Neural progenitor cell (in vitro differentiated cells): Measurements from ENCODE around the gene LTBP2. TPM values are rescaled to one million over a fixed set of nuclear protein-coding genes. Genes with fewer than 3 reads are reported as not detected.
A peak's percentile ranks its signal among the peaks of the same experiment; 100 is the strongest.

Experiments used
- DNase-seq: peaks from one replicate; pipeline ENCODE4 v3.0.0-alpha.2; 2016; ENCODE audit warnings: low spot score
- H2AFZ ChIP-seq: fragments of 200-600 bp; sonication (generic); replicated peaks from 2 replicates; pipeline ENCODE4 v1.6.1; 2016; ENCODE audit warnings: antibody characterized with exemption
- H3F3A ChIP-seq: fragments of 200-600 bp; sonication (generic); 2 replicates; pipeline ENCODE4 v1.6.1; 2016; ENCODE audit warnings: antibody characterized with exemption, low read depth
- H3K27ac ChIP-seq: fragments of 200-600 bp; sonication (generic); 2 replicates; pipeline ENCODE4 v1.5.1; 2016; ENCODE audit warnings: mild to moderate bottlenecking
- H3K27me3 ChIP-seq: fragments of 200-600 bp; sonication (generic); 2 replicates; pipeline ENCODE4 v1.6.1; 2016; ENCODE audit warnings: mild to moderate bottlenecking, moderate library complexity
- H3K36me3 ChIP-seq: fragments of 200-600 bp; sonication (generic); 2 replicates; pipeline ENCODE4 v1.5.1; 2016
- H3K4me1 ChIP-seq: fragments of 200-600 bp; sonication (generic); 2 replicates; pipeline ENCODE4 v1.6.1; 2016; ENCODE audit warnings: mixed run types
- H3K4me2 ChIP-seq: fragments of 200-600 bp; sonication (generic); 2 replicates; pipeline ENCODE4 v1.6.1; 2016
- H3K4me3 ChIP-seq: fragments of 200-600 bp; sonication (generic); 2 replicates; pipeline ENCODE4 v1.5.1; 2016
- H3K79me2 ChIP-seq: fragments of 200-600 bp; sonication (generic); 2 replicates; pipeline ENCODE4 v1.6.1; 2016; ENCODE audit warnings: low read depth
- H3K9ac ChIP-seq: fragments of 200-600 bp; sonication (generic); 2 replicates; pipeline ENCODE4 v1.6.1; 2016
- H3K9me3 ChIP-seq: fragments of 200-600 bp; sonication (generic); 2 replicates; pipeline ENCODE4 v1.5.1; 2016; ENCODE audit warnings: low read depth
- H4K20me1 ChIP-seq: fragments of 200-600 bp; sonication (generic); 2 replicates; pipeline ENCODE4 v1.6.1; 2016; ENCODE audit warnings: low read depth
- H3K27ac Mint-ChIP-seq: 3 replicates; pipeline ENCODE4 v1.8.0; 2021; ENCODE audit warnings: mixed read lengths
- H3K27me3 Mint-ChIP-seq: 2 replicates; pipeline ENCODE4 v1.8.0; 2022; ENCODE audit warnings: low read depth, mild to moderate bottlenecking, inconsistent platforms, moderate library complexity, mixed read lengths; ENCODE audit not compliant: insufficient read depth
- H3K36me3 Mint-ChIP-seq: 3 replicates; pipeline ENCODE4 v1.8.0; 2021; ENCODE audit warnings: mixed read lengths
- H3K4me1 Mint-ChIP-seq: 3 replicates; pipeline ENCODE4 v1.8.0; 2021; ENCODE audit warnings: mixed read lengths
- H3K4me3 Mint-ChIP-seq: 3 replicates; pipeline ENCODE4 v1.8.0; 2021; ENCODE audit warnings: mild to moderate bottlenecking, moderate library complexity, mixed read lengths
- H3K9me3 Mint-ChIP-seq: 3 replicates; pipeline ENCODE4 v1.8.0; 2020; ENCODE audit warnings: mixed read lengths
- EZH2 ChIP-seq: fragments of 200-600 bp; sonication (generic); IDR thresholded peaks from 2 replicates; pipeline ENCODE4 v1.6.1; 2017; ENCODE audit warnings: antibody characterized with exemption, mild to moderate bottlenecking, moderate library complexity
- EZH2phosphoT487 ChIP-seq: fragments of 200-600 bp; sonication (generic); IDR thresholded peaks from 2 replicates; pipeline ENCODE4 v1.6.1; 2017; ENCODE audit warnings: antibody characterized with exemption
- total RNA-seq: library from RNA; depleted of rRNA; stranded (reverse); fragments of >200 nt; gene quantifications from 2 replicates; pipeline ENCODE4 v1.2.3, GENCODE V29; 2015; ENCODE audit warnings: low replicate concordance
- TF ChIP-seq, protein P1 (sequence below): fragments of 200-600 bp; sonication (generic); IDR thresholded peaks from 2 replicates; pipeline ENCODE4 v1.5.1; 2017; ENCODE audit warnings: antibody characterized with exemption, mild to moderate bottlenecking

LTBP2 gene
- 0.43 and 0.84 TPM in 2 replicates for total RNA-seq

DNA sequence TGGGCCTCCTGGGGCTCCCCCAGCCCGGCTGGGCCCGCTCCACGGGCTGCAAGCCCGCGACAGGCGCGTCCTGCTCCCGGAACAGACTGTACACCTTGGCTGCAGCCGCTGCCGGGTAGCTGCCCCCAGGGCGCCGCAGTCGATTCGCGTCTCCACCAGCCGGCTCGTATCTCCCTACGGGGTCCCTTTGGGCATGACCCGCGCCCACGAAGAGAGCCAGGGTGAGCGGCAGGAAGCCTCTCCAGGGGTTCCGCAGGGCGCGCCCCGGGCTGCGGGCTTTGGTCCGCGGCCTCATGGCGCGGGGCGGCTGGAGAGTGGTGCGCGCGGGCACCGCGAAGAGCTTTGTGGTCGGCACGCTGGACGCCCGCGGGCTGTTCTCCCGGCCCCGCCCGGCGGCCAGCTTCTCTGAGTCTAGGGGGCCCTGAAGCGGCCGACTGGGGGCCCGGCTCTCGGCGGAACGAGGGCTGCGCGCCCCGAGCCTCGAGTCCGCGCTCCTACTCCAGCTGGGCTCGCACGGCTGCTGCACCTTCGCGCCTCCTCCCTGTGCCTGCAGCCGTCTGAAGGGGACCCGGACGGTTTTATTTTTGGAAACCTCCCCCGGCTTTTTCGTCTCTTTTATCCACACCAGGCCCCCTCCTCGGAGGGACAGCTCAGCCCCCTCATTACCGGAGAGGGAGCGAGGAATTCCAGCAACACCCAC, at the start of gene LTBP2:
Gene LTBP2, minus strand, starts transcription at position 588 of the 700 bp plus-strand sequence. Its CDS starts 293 bp downstream, at position 295.
- Histone ChIP-seq H3K27me3 (peaks cover 49% of the 10 kb centered on the region), H3K4me1 (peaks cover 13% of the 10 kb centered on the region), H3K4me3 (peak within 1 kb of the TSS; percentile 52), H3K9ac (no peak within 1 kb of the TSS), H3K9me3 (no peaks in the 10 kb centered on the region), H2AFZ (peak within 1 kb of the TSS; percentile 100), H3K27ac (no peak within 1 kb of the TSS), H4K20me1 (no peaks in the 10 kb centered on the region), H3K36me3 (no peaks in the 10 kb centered on the region), H3K4me2 (peak within 1 kb of the TSS; percentile 84), H3F3A (peaks cover 16% of the 10 kb centered on the region), H3K79me2 (no peaks in the 10 kb centered on the region)
- peak; percentile 69 for DNase-seq
- Mint-ChIP-seq H3K27me3 (peaks cover 39% of the 10 kb centered on the region), H3K36me3 (no peaks in the 10 kb centered on the region), H3K9me3 (no peaks in the 10 kb centered on the region), H3K4me3 (peak within 1 kb of the TSS; percentile 84), H3K4me1 (peaks cover 28% of the 10 kb centered on the region), H3K27ac (no peak within 1 kb of the TSS)
- TF ChIP-seq EZH2phosphoT487 (peak; percentile 93), EZH2 (peak; percentile 100)
- TF ChIP-seq, protein P1, sequence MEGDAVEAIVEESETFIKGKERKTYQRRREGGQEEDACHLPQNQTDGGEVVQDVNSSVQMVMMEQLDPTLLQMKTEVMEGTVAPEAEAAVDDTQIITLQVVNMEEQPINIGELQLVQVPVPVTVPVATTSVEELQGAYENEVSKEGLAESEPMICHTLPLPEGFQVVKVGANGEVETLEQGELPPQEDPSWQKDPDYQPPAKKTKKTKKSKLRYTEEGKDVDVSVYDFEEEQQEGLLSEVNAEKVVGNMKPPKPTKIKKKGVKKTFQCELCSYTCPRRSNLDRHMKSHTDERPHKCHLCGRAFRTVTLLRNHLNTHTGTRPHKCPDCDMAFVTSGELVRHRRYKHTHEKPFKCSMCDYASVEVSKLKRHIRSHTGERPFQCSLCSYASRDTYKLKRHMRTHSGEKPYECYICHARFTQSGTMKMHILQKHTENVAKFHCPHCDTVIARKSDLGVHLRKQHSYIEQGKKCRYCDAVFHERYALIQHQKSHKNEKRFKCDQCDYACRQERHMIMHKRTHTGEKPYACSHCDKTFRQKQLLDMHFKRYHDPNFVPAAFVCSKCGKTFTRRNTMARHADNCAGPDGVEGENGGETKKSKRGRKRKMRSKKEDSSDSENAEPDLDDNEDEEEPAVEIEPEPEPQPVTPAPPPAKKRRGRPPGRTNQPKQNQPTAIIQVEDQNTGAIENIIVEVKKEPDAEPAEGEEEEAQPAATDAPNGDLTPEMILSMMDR: no peak

DNA sequence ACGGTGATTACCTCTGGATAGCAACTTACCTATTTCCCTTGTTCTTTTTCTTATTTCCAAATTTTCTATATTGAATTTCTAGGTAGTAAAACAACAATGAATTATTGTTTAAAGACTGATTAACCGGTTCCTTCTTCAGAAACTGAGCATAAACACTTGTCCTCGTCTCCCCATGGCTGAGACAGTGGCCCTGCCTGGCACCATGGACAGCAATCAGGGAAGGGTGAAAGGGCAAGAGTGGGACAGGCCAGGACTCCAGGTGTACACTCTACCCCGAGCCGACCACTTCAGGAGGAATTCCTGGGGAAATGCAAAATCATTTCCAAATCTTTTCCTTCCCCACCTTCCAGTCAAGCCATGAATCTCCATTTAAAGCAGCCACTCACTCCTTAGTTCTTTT, 48.8 kb upstream of the LTBP2 start:
- no peak for DNase-seq
- Histone ChIP-seq H3K79me2 (no peaks in the 10 kb centered on the region), H3F3A (no peaks in the 10 kb centered on the region), H2AFZ (no peak overlapping the region), H3K4me2 (no peak overlapping the region), H3K27me3 (no peaks in the 10 kb centered on the region), H3K36me3 (no peaks in the 10 kb centered on the region), H3K27ac (no peak overlapping the region), H3K4me1 (no peaks in the 10 kb centered on the region), H3K9ac (no peak overlapping the region), H4K20me1 (no peaks in the 10 kb centered on the region), H3K9me3 (no peaks in the 10 kb centered on the region), H3K4me3 (no peak overlapping the region)
- Mint-ChIP-seq H3K27me3 (no peaks in the 10 kb centered on the region), H3K4me1 (no peaks in the 10 kb centered on the region), H3K27ac (no peak overlapping the region), H3K9me3 (no peaks in the 10 kb centered on the region), H3K4me3 (no peak overlapping the region), H3K36me3 (peaks cover 10% of the 10 kb centered on the region)
- TF ChIP-seq EZH2phosphoT487: no peak
- TF ChIP-seq EZH2: no peak
- TF ChIP-seq, protein P1: no peak

DNA sequence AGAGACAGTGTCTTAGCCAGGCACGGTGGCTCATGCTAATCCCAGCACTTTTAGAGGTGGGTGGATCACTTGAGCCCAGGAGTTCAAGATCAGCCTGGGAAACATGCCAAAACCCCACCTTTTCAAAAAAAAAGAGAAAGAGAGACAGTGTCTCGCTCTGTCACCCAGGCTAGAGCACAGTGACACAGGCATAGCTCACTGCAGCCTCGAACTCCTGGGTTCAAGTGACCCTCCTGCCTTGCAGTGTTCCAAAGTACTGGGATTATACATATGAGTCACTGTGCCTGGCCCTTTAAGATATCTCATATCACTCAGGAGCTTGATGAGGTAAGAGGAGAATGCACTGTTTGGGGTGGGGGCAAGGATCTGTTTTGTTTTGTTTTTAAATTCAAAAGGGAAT, 48.1 kb upstream of the LTBP2 start:
- no peaks in the 10 kb centered on the region for H3K9me3 ChIP-seq
- no peak overlapping the region for H3K27ac ChIP-seq
- no peaks in the 10 kb centered on the region for H4K20me1 ChIP-seq
- H3K9ac ChIP-seq: no peak overlapping the region
- no peaks in the 10 kb centered on the region for H3K27me3 ChIP-seq
- no peaks in the 10 kb centered on the region for H3K27me3 Mint-ChIP-seq
- no peak overlapping the region for H3K4me3 Mint-ChIP-seq
- no peak for DNase-seq
- no peaks in the 10 kb centered on the region for H3K36me3 ChIP-seq
- no peak for TF ChIP-seq EZH2phosphoT487
- TF ChIP-seq EZH2: no peak
- TF ChIP-seq, protein P1: no peak
- no peaks in the 10 kb centered on the region for H3K4me1 ChIP-seq
- no peaks in the 10 kb centered on the region for H3F3A ChIP-seq
- H3K36me3 Mint-ChIP-seq: peaks cover 10% of the 10 kb centered on the region
- H3K27ac Mint-ChIP-seq: no peak overlapping the region
- no peaks in the 10 kb centered on the region for H3K4me1 Mint-ChIP-seq
- H3K4me3 ChIP-seq: no peak overlapping the region
- H3K4me2 ChIP-seq: no peak overlapping the region
- no peaks in the 10 kb centered on the region for H3K79me2 ChIP-seq
- H2AFZ ChIP-seq: no peak overlapping the region
- H3K9me3 Mint-ChIP-seq: no peaks in the 10 kb centered on the region
